Measurements from ENCODE around the gene SMG7.

The SMG7 gene

GRCh38 chr1:183544598-183545297, 72.4 kb downstream of the SMG7 start:
- no peak overlapping the region for H3K4me3 ChIP-seq (ENCODE audit: low read depth, low read length)
- DNase-seq (ENCODE audit: low read depth) = no peak
- no peak for TF ChIP-seq CTCF (IDR thresholded peaks at IDR 0.05; ENCODE audit: low read depth, low read length, missing control alignments)

GRCh38 chr1:183546427-183546826, 74.1 kb downstream of the SMG7 start:
- DNase-seq (ENCODE audit: low read depth) = no peak
- TF ChIP-seq CTCF (IDR thresholded peaks at IDR 0.05; ENCODE audit: low read depth, low read length, missing control alignments) = no peak
- H3K4me3 ChIP-seq (ENCODE audit: low read depth, low read length) = no peak overlapping the region

- TF ChIP-seq CTCF (IDR thresholded peaks at IDR 0.05; ENCODE audit: low read depth, low read length, missing control alignments) = no peak
- DNase-seq (ENCODE audit: low read depth) = no peak
- no peak overlapping the region for H3K4me3 ChIP-seq (ENCODE audit: low read depth, low read length)
Observed at GRCh38 chr1:183548116-183548515, 75.8 kb downstream of the SMG7 start.

- no peak for DNase-seq (ENCODE audit: low read depth)
- no peak for TF ChIP-seq CTCF (IDR thresholded peaks at IDR 0.05; ENCODE audit: low read depth, low read length, missing control alignments)
- H3K4me3 ChIP-seq (ENCODE audit: low read depth, low read length) = no peak overlapping the region
Observed at GRCh38 chr1:183550915-183551314, 78.6 kb downstream of the SMG7 start.

GRCh38 chr1:183551924-183552323, 79.6 kb downstream of the SMG7 start:
- DNase-seq (ENCODE audit: low read depth) = no peak
- TF ChIP-seq CTCF (IDR thresholded peaks at IDR 0.05; ENCODE audit: low read depth, low read length, missing control alignments) = no peak
- H3K4me3 ChIP-seq (ENCODE audit: low read depth, low read length) = no peak overlapping the region

GRCh38 chr1:183552441-183552840, 80.1 kb downstream of the SMG7 start:
- TF ChIP-seq CTCF (IDR thresholded peaks at IDR 0.05; ENCODE audit: low read depth, low read length, missing control alignments) = no peak
- no peak for DNase-seq (ENCODE audit: low read depth)
- H3K4me3 ChIP-seq (ENCODE audit: low read depth, low read length) = no peak overlapping the region

- no peak for DNase-seq (ENCODE audit: low read depth)
- H3K4me3 ChIP-seq (ENCODE audit: low read depth, low read length) = no peak overlapping the region
- no peak for TF ChIP-seq CTCF (IDR thresholded peaks at IDR 0.05; ENCODE audit: low read depth, low read length, missing control alignments)
Observed at GRCh38 chr1:183552891-183553290, 80.6 kb downstream of the SMG7 start.

Measured in GM12864 (cell line).